ENCODE data around the gene UPK3BL2.
"Not testable (repeated sequence)": the region's sequence is repeated elsewhere in the genome, so short reads cannot be mapped to it uniquely, and the experiment has no call there.

UPK3BL2 gene

GRCh38 chr7:102543596-102543995 lies at the start of gene UPK3BL2:
Gene UPK3BL2 (minus strand): TSS chr7:102543696. CDS start chr7:102543636, 60 bp downstream.
- DNase-seq: not testable (repeated sequence)

GRCh38 chr7:102592477-102593019 lies 49.1 kb upstream of the UPK3BL2 start:
- DNase-seq: peak; percentile 68

DNA sequence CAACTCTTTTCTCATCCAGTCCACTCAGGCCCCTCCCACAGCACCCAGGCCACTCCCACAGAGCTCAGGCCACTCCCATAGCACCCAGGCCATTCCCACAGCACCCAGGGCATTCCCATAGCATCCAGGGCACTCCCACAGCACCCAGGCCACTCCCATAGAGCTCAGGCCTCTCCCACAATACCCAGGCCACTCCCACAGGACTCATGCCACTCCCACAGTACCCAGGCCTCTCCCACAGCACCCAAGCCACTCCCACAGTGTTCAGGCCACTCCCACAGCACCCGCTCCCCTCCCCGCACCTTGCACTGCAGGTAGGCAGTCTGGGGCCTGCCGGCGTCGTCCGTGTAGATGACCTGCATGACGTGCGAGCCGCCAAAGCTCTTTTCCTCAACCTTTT lies 46.4 kb upstream of the UPK3BL2 start:
- DNase-seq: not testable (repeated sequence)

- not testable (repeated sequence) for DNase-seq
These were observed 40.0 kb upstream of the UPK3BL2 start for GRCh38 chr7:102583495-102583894.

DNA sequence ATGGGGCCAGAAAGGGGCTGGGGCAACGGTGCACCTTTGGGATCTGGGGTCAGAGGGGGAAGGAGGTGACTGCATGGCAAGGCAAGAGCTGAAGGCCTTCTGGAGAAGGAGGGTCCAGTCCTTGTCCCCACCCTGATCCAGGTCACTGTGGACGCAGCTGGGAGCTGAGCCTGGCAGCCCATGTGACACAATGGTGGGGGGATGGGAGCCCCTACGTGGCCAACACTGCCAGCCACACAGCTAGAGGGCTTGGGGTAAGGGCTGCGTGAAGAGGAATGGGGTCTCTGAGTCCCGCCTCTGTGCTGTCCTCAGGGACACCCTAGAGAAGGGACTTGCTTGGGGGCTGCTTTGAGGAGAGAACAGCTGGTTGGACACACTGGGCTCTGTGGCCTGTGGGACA lies 38.2 kb upstream of the UPK3BL2 start:
- DNase-seq: not testable (repeated sequence)

GRCh38 chr7:102578486-102578885 lies 35.0 kb upstream of the UPK3BL2 start:
- not testable (repeated sequence) for DNase-seq

GRCh38 chr7:102577315-102578240 lies 34.1 kb upstream of the UPK3BL2 start:
- not testable (repeated sequence) for DNase-seq

- not testable (repeated sequence) for DNase-seq
These were observed 32.9 kb upstream of the UPK3BL2 start for GRCh38 chr7:102576363-102576762.

- DNase-seq: not testable (repeated sequence)
These were observed 31.1 kb upstream of the UPK3BL2 start for GRCh38 chr7:102574607-102575006.

GRCh38 chr7:102572261-102573239 lies 29.1 kb upstream of the UPK3BL2 start, which contains the start of gene POLR2J3:
Gene POLR2J3 (minus strand): TSS chr7:102572583. CDS start chr7:102572521, 62 bp downstream.
- DNase-seq: peak; percentile 94

- not testable (repeated sequence) for DNase-seq
These were observed 25.1 kb upstream of the UPK3BL2 start for GRCh38 chr7:102568620-102569019.

DNA sequence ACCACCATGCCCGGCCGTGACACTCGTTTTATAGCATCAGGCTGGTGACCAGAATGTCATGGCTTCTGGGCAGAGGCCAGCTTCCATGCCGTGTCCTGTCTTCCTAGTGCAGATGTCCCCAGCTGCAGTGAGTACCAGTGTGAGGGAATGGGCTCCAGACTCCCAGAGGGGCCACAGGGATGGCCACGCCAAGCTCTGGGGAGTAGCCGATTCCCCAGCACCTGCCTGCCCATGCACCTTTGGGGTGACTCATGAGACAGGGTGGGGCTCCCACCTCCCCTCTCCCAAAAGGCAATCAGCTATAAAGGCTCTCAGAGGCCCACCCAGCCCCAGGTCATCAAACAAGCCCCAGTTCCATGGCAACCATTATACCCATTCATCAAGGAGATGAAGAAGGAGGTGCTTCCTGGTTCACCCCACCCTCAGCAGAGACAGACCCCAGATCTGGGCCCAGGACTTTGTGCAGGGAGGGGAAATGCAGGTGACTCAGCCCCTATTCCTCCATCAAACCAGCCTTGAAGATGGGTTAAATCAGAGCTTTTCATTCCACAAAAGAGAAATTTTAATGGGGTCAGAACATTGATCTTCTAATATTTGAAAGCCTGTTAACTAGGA lies 7.4 kb upstream of the UPK3BL2 start, which contains the start of gene SPDYE2:
SPDYE2 (plus strand) TSS at position 419 of the 615 bp plus-strand sequence. CDS start 2,030 bp downstream, outside the sequence.
- not testable (repeated sequence) for DNase-seq

DNA sequence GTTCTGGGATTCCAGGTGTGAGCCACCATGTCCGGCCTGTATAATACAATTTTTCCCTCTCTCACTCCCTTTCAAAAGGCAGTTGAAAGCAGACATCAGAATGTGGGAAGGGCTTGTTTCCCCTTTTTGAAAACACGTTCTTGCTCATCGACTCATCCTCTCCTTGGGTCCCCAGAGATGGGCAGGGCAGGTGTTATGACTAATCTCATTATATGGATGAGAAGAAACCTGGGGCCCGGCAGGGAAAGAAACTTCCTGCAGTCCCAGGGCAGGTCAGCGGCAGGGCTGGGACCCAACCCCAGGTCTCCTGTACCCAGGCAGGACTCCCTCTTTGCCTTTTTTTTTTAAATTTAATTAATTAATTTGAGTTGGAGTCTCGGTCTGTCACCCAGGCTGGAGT lies 2.9 kb upstream of the UPK3BL2 start:
- not testable (repeated sequence) for DNase-seq

DNA sequence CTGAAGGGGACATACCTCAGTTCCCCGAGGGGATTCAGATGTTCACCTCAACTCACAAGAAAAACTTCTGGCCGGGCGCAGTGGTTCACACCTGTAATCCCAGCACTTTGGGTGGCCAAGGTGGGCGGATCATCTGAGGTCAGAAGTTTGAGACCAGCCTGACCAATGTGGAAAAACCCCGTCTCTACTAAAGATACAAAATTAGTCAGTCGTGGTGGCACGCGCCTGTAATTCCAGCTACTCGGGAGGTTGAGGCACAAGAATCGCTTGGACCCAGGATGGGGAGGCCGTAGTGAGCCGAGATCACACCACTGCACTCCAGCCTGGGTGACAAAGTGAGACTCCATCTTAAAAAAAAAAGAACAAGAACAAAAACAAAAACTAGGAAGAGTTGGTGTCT lies 1.8 kb upstream of the UPK3BL2 start:
- not testable (repeated sequence) for DNase-seq

DNA sequence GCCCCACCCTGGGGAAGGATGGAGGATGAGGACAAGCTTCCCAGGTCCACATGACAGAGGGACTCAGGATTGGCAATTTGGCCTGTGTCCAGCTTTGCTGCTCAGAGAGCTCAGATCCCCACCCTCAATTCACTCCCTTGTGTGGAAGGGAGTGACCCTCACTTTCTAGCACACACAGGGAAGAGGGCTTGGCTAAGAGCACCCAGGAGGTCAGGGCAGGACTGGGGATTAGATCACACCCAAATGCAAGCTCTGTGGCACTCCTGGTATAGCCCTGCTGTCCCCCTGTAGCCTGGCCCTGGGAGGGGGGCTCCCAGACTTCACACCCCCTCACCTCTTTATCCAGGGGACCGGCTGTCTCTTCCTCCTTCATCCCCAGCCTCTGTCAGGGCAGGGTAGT lies 876 bp upstream of the UPK3BL2 start:
- not testable (repeated sequence) for DNase-seq

DNA sequence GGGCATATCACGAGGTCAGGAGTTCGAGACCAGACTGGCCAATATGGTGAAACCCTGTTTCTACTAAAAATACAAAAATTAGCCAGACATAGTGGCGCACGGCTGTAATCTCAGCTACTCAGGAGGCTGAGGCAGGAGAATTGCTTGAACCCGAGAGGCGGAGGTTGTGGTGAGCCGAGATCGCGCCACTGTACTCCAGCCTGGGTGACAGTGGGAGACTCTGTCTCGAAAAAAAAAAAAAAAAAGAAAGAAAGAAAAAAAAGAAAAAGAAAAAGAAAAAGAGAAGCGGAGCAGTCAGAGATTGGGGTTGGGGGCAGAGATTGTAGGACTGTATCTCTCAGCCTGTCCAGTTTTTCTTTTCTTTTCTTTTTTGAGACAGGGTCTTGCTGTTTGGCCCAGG lies 725 bp downstream of the UPK3BL2 start:
- not testable (repeated sequence) for DNase-seq

GRCh38 chr7:102542083-102542482 lies 1.4 kb downstream of the UPK3BL2 start:
- not testable (repeated sequence) for DNase-seq

DNA sequence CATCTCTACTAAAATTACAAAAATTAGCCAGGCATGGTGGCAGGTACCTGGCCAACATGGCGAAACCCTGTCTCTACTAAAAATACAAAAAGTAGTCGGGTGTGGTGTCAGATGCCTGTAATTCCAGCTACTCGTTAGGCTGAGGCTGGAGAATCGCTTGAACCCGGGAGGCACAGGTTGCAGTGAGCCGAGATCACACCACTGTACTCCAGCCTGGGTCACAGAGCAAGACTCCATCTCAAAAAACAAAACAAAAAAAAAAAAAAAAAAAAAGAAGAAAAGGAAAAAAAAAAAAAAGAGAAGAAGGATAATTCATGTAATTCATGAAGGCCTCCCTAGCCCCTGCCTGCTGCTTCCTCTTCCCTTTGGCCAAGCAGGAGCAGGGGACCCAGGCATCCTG lies 2.9 kb downstream of the UPK3BL2 start:
- not testable (repeated sequence) for DNase-seq

DNA sequence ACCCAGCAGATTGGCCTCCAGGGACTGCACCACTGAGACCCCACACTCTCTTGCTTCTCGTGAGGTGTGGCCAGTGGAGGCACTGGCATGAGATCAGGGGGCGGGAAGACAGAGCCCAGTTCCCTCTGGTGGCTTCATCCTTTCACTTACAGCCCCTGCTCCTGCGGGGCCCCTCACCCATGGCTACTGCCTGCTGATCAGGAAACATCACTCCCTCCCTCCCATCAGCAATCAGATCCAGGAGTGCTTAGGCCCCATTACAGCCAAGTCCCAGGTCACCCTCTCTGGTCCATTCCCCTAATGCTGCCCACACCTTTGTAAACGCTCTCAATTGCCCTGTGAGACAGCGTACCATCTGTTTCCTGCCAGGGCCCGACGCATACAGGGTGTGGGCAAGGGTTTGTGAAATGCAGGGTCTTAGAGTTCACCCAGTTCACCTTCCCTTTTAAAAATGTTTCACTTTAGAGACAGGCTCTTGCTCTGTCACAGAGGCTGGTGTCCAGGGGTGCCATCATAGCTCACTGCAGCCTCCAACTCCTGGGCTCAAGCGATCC lies 8.4 kb downstream of the UPK3BL2 start:
- not testable (repeated sequence) for DNase-seq

DNA sequence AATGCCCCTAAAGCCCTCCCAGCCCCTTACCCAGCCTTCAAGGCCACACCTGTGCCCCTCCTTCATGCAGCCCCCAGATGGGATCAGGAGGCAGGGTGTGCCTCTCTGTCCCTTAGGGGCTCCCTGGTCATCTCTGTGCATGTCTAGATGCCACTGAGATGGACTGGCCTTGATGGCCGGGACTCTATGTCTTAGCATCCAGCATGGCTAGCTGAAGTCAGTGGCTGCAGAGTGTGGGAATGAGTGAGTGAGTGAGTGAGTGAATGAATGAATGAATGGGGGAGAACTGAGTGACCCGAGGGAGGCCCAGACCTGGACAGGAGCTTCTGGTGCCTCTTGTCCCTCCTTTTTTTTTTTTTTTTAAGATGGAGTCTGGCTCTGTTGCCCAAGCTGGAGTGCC lies 11.4 kb downstream of the UPK3BL2 start:
- not testable (repeated sequence) for DNase-seq

DNA sequence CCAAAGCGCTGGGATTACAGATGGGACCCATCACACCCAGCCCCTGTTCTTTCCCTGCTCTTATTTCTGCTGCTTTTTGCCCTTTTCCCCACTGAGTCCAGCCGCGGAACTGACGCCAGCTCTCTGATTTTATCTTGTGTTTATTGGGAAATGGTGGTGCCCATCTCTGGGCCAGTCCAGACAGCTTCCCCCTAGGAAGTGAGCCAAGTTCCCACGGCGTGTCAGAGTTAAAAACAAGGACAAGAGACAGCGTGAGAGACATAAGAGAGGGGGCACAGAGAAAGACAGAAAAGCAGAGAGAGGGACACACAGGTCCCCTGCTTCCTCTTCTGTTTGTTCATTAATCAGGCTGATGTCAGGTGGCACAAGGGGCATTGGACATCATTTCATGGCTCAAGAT lies 11.9 kb downstream of the UPK3BL2 start:
- DNase-seq: not testable (repeated sequence)

Data from CD4-positive, alpha-beta T cell treated with Interferon gamma for 1 hour (primary cell).